GM13976 (cell line): ENCODE data around the gene IGFBP5.

Experiments
- DNase-seq: peaks from one replicate; pipeline ENCODE4 v3.0.0; 2012; ENCODE audit warnings: low spot score
- CTCF ChIP-seq: IDR thresholded peaks from 2 replicates; pipeline ENCODE4 v1.5.1; 2012; ENCODE audit warnings: borderline replicate concordance, mild to moderate bottlenecking; ENCODE audit not compliant: insufficient read depth; ENCODE audit errors: extremely low read depth, missing control alignments, control extremely low read depth
- in situ Hi-C: fragments of 300-500 bp; cut with MboI; formaldehyde crosslinking; loops from one replicate; pipeline ENCODE4 v1.12.0; 2022; ENCODE audit warnings: low sequenced_read_pairs, mixed read lengths, inconsistent platforms; ENCODE audit not compliant: unreplicated experiment

IGFBP5 gene

GRCh38 chr2:216730871-216731270, 35.5 kb upstream of the IGFBP5 start:
- no peak for TF ChIP-seq CTCF
- in situ Hi-C loops: no loop called here
- DNase-seq: no peak

GRCh38 chr2:216727346-216728122, 32.2 kb upstream of the IGFBP5 start:
- in situ Hi-C loops: no loop called here
- TF ChIP-seq CTCF: no peak
- no peak for DNase-seq

GRCh38 chr2:216724190-216724589, 28.8 kb upstream of the IGFBP5 start:
- TF ChIP-seq CTCF: no peak
- DNase-seq: no peak
- in situ Hi-C loops: no loop called here

- DNase-seq: no peak
- TF ChIP-seq CTCF: no peak
- in situ Hi-C loops: no loop called here
These were observed 25.8 kb upstream of the IGFBP5 start for GRCh38 chr2:216721141-216721540.

GRCh38 chr2:216720722-216721121, 25.4 kb upstream of the IGFBP5 start:
- no peak for TF ChIP-seq CTCF
- in situ Hi-C loops: no loop called here
- DNase-seq: no peak

GRCh38 chr2:216717907-216718615, 22.7 kb upstream of the IGFBP5 start:
- in situ Hi-C loops: no loop called here
- no peak for TF ChIP-seq CTCF
- no peak for DNase-seq
